Suprapubic skin (tissue), 4 donors: Measurements from ENCODE around the gene EXOC2. TPM values are rescaled to one million over a fixed set of nuclear protein-coding genes. Genes with fewer than 3 reads are reported as not detected.

Experiments used
- DNase-seq, 2 donors: peaks; one replicate each; pipeline ENCODE4 v3.0.0-alpha.2; 2019; ENCODE audit warnings: low spot score in 2 of 2
- H3K27ac ChIP-seq: fragments of 200-600 bp; sonication (generic); one replicate; pipeline ENCODE4 v1.5.1; 2019
- H3K27me3 ChIP-seq: fragments of 200-600 bp; sonication (generic); one replicate; pipeline ENCODE4 v1.5.1; 2019
- H3K36me3 ChIP-seq: fragments of 200-600 bp; sonication (generic); one replicate; pipeline ENCODE4 v1.5.1; 2019
- H3K4me1 ChIP-seq: fragments of 200-600 bp; sonication (generic); one replicate; pipeline ENCODE4 v1.5.1; 2019
- H3K4me3 ChIP-seq: fragments of 200-600 bp; sonication (generic); one replicate; pipeline ENCODE4 v1.5.1; 2019; ENCODE audit warnings: mild to moderate bottlenecking
- H3K9me3 ChIP-seq: fragments of 200-600 bp; sonication (generic); one replicate; pipeline ENCODE4 v1.5.1; 2019
- CTCF ChIP-seq, 2 donors: fragments of 200-600 bp in 1 of 2; fragments of 450-650 bp in 1 of 2; sonication (generic) in 1 of 2; IDR thresholded peaks; one replicate each; pipeline ENCODE4 v1.5.1; 2016 to 2019; ENCODE audit warnings: antibody characterized with exemption in 2 of 2, mild to moderate bottlenecking in 1 of 2, moderate library complexity in 1 of 2
- EP300 ChIP-seq: sonication (generic); formaldehyde crosslinking; IDR thresholded peaks from one replicate; pipeline ENCODE4 v1.6.1; 2017; ENCODE audit warnings: antibody characterized with exemption
- POLR2A ChIP-seq, 2 donors: fragments of 450-650 bp; IDR thresholded peaks; one replicate each; pipeline ENCODE4 v1.6.1; 2017; ENCODE audit warnings: antibody characterized with exemption in 2 of 2, mild to moderate bottlenecking in 2 of 2, moderate library complexity in 2 of 2
- POLR2AphosphoS5 ChIP-seq, 3 donors: sonication (generic); formaldehyde crosslinking; IDR thresholded peaks; one replicate each; pipeline ENCODE4 v1.6.1; 2017; ENCODE audit warnings: antibody characterized with exemption in 3 of 3
- WGBS: methylation state at CpG from one replicate; pipeline ENCODE4 v1.1.5; 2018; 5-methylcytosine and 5-hydroxymethylcytosine counted together
- total RNA-seq, 4 donors: library from RNA; depleted of rRNA; stranded (reverse); fragments of >200 nt; gene quantifications; one replicate each; pipeline ENCODE4 v1.1.0, GENCODE V29; 2016

The EXOC2 gene
- total RNA-seq, 4 donors from 2014 or later, result 17.7 to 28.1 (median 20.3) TPM

- Histone ChIP-seq H3K27ac (no peak overlapping the region), H3K9me3 (no peaks in the 10 kb centered on the region), H3K4me3 (no peak overlapping the region), H3K4me1 (no peaks in the 10 kb centered on the region), H3K27me3 (peaks cover 8% of the 10 kb centered on the region), H3K36me3 (no peaks in the 10 kb centered on the region)
- 11% methylated on average over 11 of the region's 11 CpGs for WGBS
- peak; percentile 62 to 88 for TF ChIP-seq CTCF (IDR thresholded peaks at IDR 0.05)
- TF ChIP-seq POLR2AphosphoS5 (IDR thresholded peaks at IDR 0.05), result no peak
- no peak for TF ChIP-seq POLR2A (IDR thresholded peaks at IDR 0.05)
- TF ChIP-seq EP300, result no peak
- DNase-seq, result no peak
Measured at GRCh38 chr6:722077-722524, 29.2 kb upstream of the EXOC2 start.

GRCh38 chr6:718345-718744 is 25.4 kb upstream of the EXOC2 start:
- Histone ChIP-seq H3K27me3 (no peaks in the 10 kb centered on the region), H3K4me1 (no peaks in the 10 kb centered on the region), H3K4me3 (no peak overlapping the region), H3K36me3 (no peaks in the 10 kb centered on the region), H3K27ac (no peak overlapping the region), H3K9me3 (no peaks in the 10 kb centered on the region)
- TF ChIP-seq CTCF (IDR thresholded peaks at IDR 0.05), result no peak
- no peak for TF ChIP-seq EP300
- no peak for TF ChIP-seq POLR2A (IDR thresholded peaks at IDR 0.05)
- TF ChIP-seq POLR2AphosphoS5 (IDR thresholded peaks at IDR 0.05), result no peak
- 86% methylated on average over 7 of the region's 7 CpGs for WGBS
- no peak for DNase-seq

GRCh38 chr6:717135-717534 is 24.2 kb upstream of the EXOC2 start:
- Histone ChIP-seq H3K27ac (no peak overlapping the region), H3K36me3 (no peaks in the 10 kb centered on the region), H3K4me3 (no peak overlapping the region), H3K4me1 (no peaks in the 10 kb centered on the region), H3K9me3 (no peaks in the 10 kb centered on the region), H3K27me3 (no peaks in the 10 kb centered on the region)
- WGBS, result 93% methylated on average over 11 of the region's 11 CpGs
- no peak for DNase-seq
- TF ChIP-seq CTCF (IDR thresholded peaks at IDR 0.05) (no peak), EP300 (no peak), POLR2AphosphoS5 (IDR thresholded peaks at IDR 0.05) (no peak)

GRCh38 chr6:715709-716491 is 23.0 kb upstream of the EXOC2 start:
- H3K36me3 ChIP-seq, result no peaks in the 10 kb centered on the region
- no peak overlapping the region for H3K27ac ChIP-seq
- 80% methylated on average over 13 of the region's 13 CpGs for WGBS
- TF ChIP-seq POLR2AphosphoS5 (IDR thresholded peaks at IDR 0.05) (no peak), EP300 (no peak), CTCF (IDR thresholded peaks at IDR 0.05) (no peak), POLR2A (IDR thresholded peaks at IDR 0.05) (no peak)
- H3K27me3 ChIP-seq, result no peaks in the 10 kb centered on the region
- H3K9me3 ChIP-seq, result no peaks in the 10 kb centered on the region
- DNase-seq, result no peak
- no peak overlapping the region for H3K4me3 ChIP-seq
- peaks cover 8% of the 10 kb centered on the region for H3K4me1 ChIP-seq

GRCh38 chr6:714100-714499 is 21.2 kb upstream of the EXOC2 start:
- Histone ChIP-seq H3K4me1 (peaks cover 16% of the 10 kb centered on the region), H3K4me3 (no peak overlapping the region), H3K27me3 (no peaks in the 10 kb centered on the region), H3K9me3 (no peaks in the 10 kb centered on the region), H3K36me3 (no peaks in the 10 kb centered on the region), H3K27ac (no peak overlapping the region)
- no peak for DNase-seq
- WGBS, result 88% methylated on average over 4 of the region's 4 CpGs
- TF ChIP-seq POLR2A (IDR thresholded peaks at IDR 0.05), result no peak
- TF ChIP-seq CTCF (IDR thresholded peaks at IDR 0.05), result no peak
- no peak for TF ChIP-seq POLR2AphosphoS5 (IDR thresholded peaks at IDR 0.05)
- TF ChIP-seq EP300, result no peak
